A673 (cell line): ENCODE measurements around the gene XPO4. TPM values are rescaled to one million over a fixed set of nuclear protein-coding genes. Genes with fewer than 3 reads are reported as not detected.

Source experiments
- BruUV-seq: library from RNA; stranded (reverse); fragments of 400-500 nt; replicated peaks from 2 replicates; lab custom pipeline; 2021; lab: Mats Ljungman, UMichigan
- CTCF ChIA-PET: fragments of 300-600 bp; sonication (Branson Sonifier 250); formaldehyde crosslinking; loops from one replicate; lab custom pipeline; 2022; ENCODE audit warnings: antibody characterized with exemption; lab: Charles Lee
- POLR2A ChIA-PET: fragments of 300-600 bp; sonication (Branson Sonifier 250); formaldehyde crosslinking; loops from one replicate; lab custom pipeline; 2022; ENCODE audit warnings: antibody characterized with exemption; ENCODE audit not compliant: low non-redundant PET; lab: Charles Lee
- DNase-seq: peaks from one replicate; pipeline ENCODE4 v3.0.0-alpha.2; 2015; ENCODE audit warnings: low spot score
- H3K27ac ChIP-seq: fragments of 200-600 bp; sonication (generic); 2 replicates; pipeline ENCODE4 v1.5.1; 2016; ENCODE audit warnings: mixed run types, low read depth, mild to moderate bottlenecking, mixed read lengths, antibody characterized with exemption, low read length; ENCODE audit not compliant: poor library complexity, severe bottlenecking
- H3K27me3 ChIP-seq: fragments of 200-600 bp; sonication (generic); replicated peaks from 2 replicates; pipeline ENCODE4 v1.6.1; 2017; ENCODE audit warnings: mixed run types, low read depth, mild to moderate bottlenecking, mixed read lengths, antibody characterized with exemption, low read length; ENCODE audit not compliant: insufficient read depth, poor library complexity
- H3K36me3 ChIP-seq: fragments of 200-600 bp; sonication (generic); 2 replicates; pipeline ENCODE4 v1.6.1; 2016; ENCODE audit warnings: mixed run types, mild to moderate bottlenecking, mixed read lengths, antibody characterized with exemption, low read length; ENCODE audit not compliant: insufficient read depth, poor library complexity, severe bottlenecking
- H3K4me1 ChIP-seq: fragments of 200-600 bp; sonication (generic); 2 replicates; pipeline ENCODE4 v1.6.1; 2017; ENCODE audit warnings: mixed run types, mild to moderate bottlenecking, mixed read lengths, antibody characterized with exemption, low read length; ENCODE audit not compliant: insufficient read depth, poor library complexity, severe bottlenecking
- H3K4me3 ChIP-seq: fragments of 200-600 bp; sonication (generic); 2 replicates; pipeline ENCODE4 v1.5.1; 2016; ENCODE audit warnings: low read depth, mixed run types, mild to moderate bottlenecking, mixed read lengths, low read length; ENCODE audit not compliant: poor library complexity, severe bottlenecking
- H3K9me3 ChIP-seq: fragments of 200-600 bp; sonication (generic); 2 replicates; pipeline ENCODE4 v1.6.1; 2016; ENCODE audit warnings: mixed run types, low read depth, mild to moderate bottlenecking, mixed read lengths, antibody characterized with exemption, low read length; ENCODE audit not compliant: poor library complexity, severe bottlenecking
- CTCF ChIP-seq: fragments of 300-800, 200-600 bp; sonication (generic); conservative IDR thresholded peaks from 2 replicates; pipeline ENCODE4 v1.5.1; 2017; ENCODE audit warnings: low read depth, mild to moderate bottlenecking, antibody characterized with exemption, low read length, moderate library complexity, mixed read lengths
- EZH2 ChIP-seq: fragments of 200-600 bp; sonication (generic); IDR thresholded peaks from 2 replicates; pipeline ENCODE4 v1.6.1; 2017; ENCODE audit warnings: borderline replicate concordance, low read depth, mild to moderate bottlenecking, mixed read lengths, antibody characterized with exemption, low read length; ENCODE audit not compliant: poor library complexity, severe bottlenecking
- intact Hi-C: fragments of 100-400 bp; cut with micrococcal nuclease; formaldehyde crosslinking; loops from one replicate; pipeline ENCODE4 v1.10.0; 2022; ENCODE audit not compliant: unreplicated experiment
- total RNA-seq: library from RNA; stranded (reverse); gene quantifications from 2 replicates; pipeline ENCODE4 v1.2.3, GENCODE V29; 2021

Gene XPO4
- total RNA-seq, 1 experiment from 2014 or later = 39.8 TPM

GRCh38 chr13:20815464-20815863, 87.1 kb downstream of the XPO4 start:
- DNase-seq = no peak
- TF ChIP-seq EZH2 (no peak), CTCF (no peak)
- Histone ChIP-seq H3K9me3 (no peaks in the 10 kb centered on the region), H3K4me1 (peaks cover 5% of the 10 kb centered on the region), H3K27me3 (no peaks in the 10 kb centered on the region), H3K36me3 (no peaks in the 10 kb centered on the region), H3K27ac (no peak overlapping the region), H3K4me3 (no peak overlapping the region)
- intact Hi-C loops = no loop called here
- BruUV-seq = no TSS peak
- ChIA-PET CTCF (interaction anchor here (1.3 kb wide), 1 partner anchor 14 kb away, joined by 3 read pairs; no protein-coding TSS in a partner anchor), POLR2A (no interaction called here)

GRCh38 chr13:20814224-20814910, 88.2 kb downstream of the XPO4 start:
- DNase-seq = peak; percentile 48
- no peaks in the 10 kb centered on the region for H3K36me3 ChIP-seq
- ChIA-PET POLR2A (no interaction called here), CTCF (no interaction called here)
- H3K27ac ChIP-seq = no peak overlapping the region
- no peaks in the 10 kb centered on the region for H3K27me3 ChIP-seq
- TF ChIP-seq CTCF (no peak), EZH2 (no peak)
- intact Hi-C loops = no loop called here
- H3K4me3 ChIP-seq = no peak overlapping the region
- BruUV-seq = no TSS peak
- no peaks in the 10 kb centered on the region for H3K9me3 ChIP-seq
- peaks cover 5% of the 10 kb centered on the region for H3K4me1 ChIP-seq

- no peak for TF ChIP-seq EZH2
- Histone ChIP-seq H3K4me3 (no peak overlapping the region), H3K4me1 (peaks cover 5% of the 10 kb centered on the region), H3K27me3 (no peaks in the 10 kb centered on the region), H3K27ac (no peak overlapping the region), H3K36me3 (peaks cover 15% of the 10 kb centered on the region), H3K9me3 (no peaks in the 10 kb centered on the region)
- POLR2A ChIA-PET = no interaction called here
- no peak for DNase-seq
- CTCF ChIA-PET = no interaction called here
- intact Hi-C loops = no loop called here
- no TSS peak for BruUV-seq
These were observed 89.7 kb downstream of the XPO4 start for GRCh38 chr13:20812890-20813289.
